SK-N-SH treated with all-trans-retinoic acid at 6 μM for 48 hours (cell line): Measurements from ENCODE around the gene CHCHD6.

Experiments used
- ARNTL ChIP-seq: fragments of 450-650 bp; formaldehyde crosslinking; IDR thresholded peaks from 2 replicates; pipeline ENCODE4 v1.5.0; 2020; ENCODE audit warnings: low read depth, mild to moderate bottlenecking, moderate library complexity, borderline replicate concordance
- BACH2 ChIP-seq: fragments of 250-450 bp; sonication (Bioruptor Pico); IDR thresholded peaks from 2 replicates; pipeline ENCODE4 v1.9.0; 2021; ENCODE audit warnings: mild to moderate bottlenecking, borderline replicate concordance
- CREB5 ChIP-seq: fragments of 250-450 bp; sonication (Bioruptor Pico); IDR thresholded peaks from 2 replicates; pipeline ENCODE4 v1.5.1; 2020; ENCODE audit warnings: low read depth, mild to moderate bottlenecking, moderate library complexity
- PATZ1 ChIP-seq: fragments of 250-450 bp; sonication (Bioruptor Pico); IDR thresholded peaks from 2 replicates; pipeline ENCODE4 v1.8.0; 2020; ENCODE audit warnings: mild to moderate bottlenecking, moderate library complexity, borderline replicate concordance
- POU6F1 ChIP-seq: fragments of 250-450 bp; sonication (Bioruptor Pico); IDR thresholded peaks from 2 replicates; pipeline ENCODE4 v1.8.0; 2021; ENCODE audit warnings: low read depth, mild to moderate bottlenecking, moderate library complexity, borderline replicate concordance
- PPARA ChIP-seq: fragments of 250-450 bp; sonication (Bioruptor Pico); IDR thresholded peaks from 2 replicates; pipeline ENCODE4 v1.5.0; 2020; ENCODE audit warnings: mild to moderate bottlenecking, borderline replicate concordance
- SNAI2 ChIP-seq: fragments of 250-450 bp; sonication (Bioruptor Pico); IDR thresholded peaks from 2 replicates; pipeline ENCODE4 v1.5.0; 2020; ENCODE audit warnings: mild to moderate bottlenecking, moderate library complexity
- TOX ChIP-seq: fragments of 250-450 bp; sonication (Bioruptor Pico); IDR thresholded peaks from 2 replicates; pipeline ENCODE4 v1.8.0; 2021; ENCODE audit warnings: mild to moderate bottlenecking, moderate library complexity, borderline replicate concordance
- ZNF565 ChIP-seq: fragments of 450-650 bp; formaldehyde crosslinking; conservative IDR thresholded peaks from 2 replicates; pipeline ENCODE4 v1.5.0; 2020; ENCODE audit warnings: low read depth, mild to moderate bottlenecking, moderate library complexity

- TF ChIP-seq BACH2 (CRISPR knock-in tag) (no peak), PATZ1 (no peak), TOX (CRISPR knock-in tag) (no peak), POU6F1 (CRISPR knock-in tag) (no peak), SNAI2 (CRISPR knock-in tag) (no peak), CREB5 (CRISPR knock-in tag) (no peak), ZNF565 (CRISPR knock-in tag) (no peak), PPARA (no peak), ARNTL (CRISPR knock-in tag) (no peak)
These were observed 161.7 kb downstream of the CHCHD6 start for GRCh38 chr3:126865736-126866135.
